ENCODE results near the gene WNK3. TPM values are rescaled to one million over a fixed set of nuclear protein-coding genes. Genes with fewer than 3 reads are reported as not detected.

WNK3 gene
- total RNA-seq, 5 donors from 2014 or later (not counting 1 experiment from before 2014, with no cell fraction given), result 0.29 to 0.68 (median 0.40) TPM

DNA sequence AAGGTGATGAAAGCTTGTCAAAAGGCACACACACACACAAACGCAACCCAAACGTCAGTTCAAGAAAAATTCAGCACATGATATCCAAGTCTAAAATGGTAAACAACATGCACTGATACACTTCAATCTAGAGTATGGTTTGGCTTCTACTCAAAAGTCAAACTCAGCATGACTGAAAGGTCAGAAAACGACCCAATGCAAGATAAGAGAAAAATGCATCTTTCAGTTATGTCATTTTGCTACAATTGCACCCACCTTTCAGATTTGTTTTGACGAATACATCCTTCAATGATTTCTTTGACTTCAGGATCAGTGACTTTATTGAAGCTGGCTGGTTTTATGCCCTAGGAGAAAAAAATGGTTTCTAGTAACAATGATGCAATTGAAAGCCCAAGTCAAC, 56.3 kb downstream of the WNK3 start:
- Mint-ChIP-seq H3K4me1 (no peaks in the 10 kb centered on the region), H3K4me3 (no peak overlapping the region), H3K27ac (no peak overlapping the region), H3K9me3 (peaks cover 0 to 4% (median 0%) of the 10 kb centered on the region in 3 donors), H3K36me3 (no peaks in the 10 kb centered on the region), H3K27me3 (peaks cover 0 to 10% of the 10 kb centered on the region in 2 donors)
- H3K36me3 ChIP-seq (ENCODE audit: control insufficient read depth in 2 of 2, extremely low read depth in 1 of 2, insufficient read depth in 1 of 2, low read length in 1 of 2), result no peaks in the 10 kb centered on the region
- ATAC-seq (replicated peaks in 1 of 4), result no peak
- no CpG with 5 or more reads among the region's 4 CpGs for WGBS (ENCODE audit: insufficient coverage)
- ChIA-PET POLR2A (no interaction called here), CTCF (interaction anchor here in 1 of 2 donors (0.6 kb wide), 1 partner anchor 125 kb away, joined by 4 read pairs; no protein-coding TSS in a partner anchor)
- H3K27ac ChIP-seq (ENCODE audit: low read length), result no peak overlapping the region
- no peaks in the 10 kb centered on the region for H3K9me3 ChIP-seq
- no peaks in the 10 kb centered on the region for H3K4me1 ChIP-seq (ENCODE audit: control insufficient read depth in 1 of 2, extremely low read depth in 1 of 2, insufficient read depth in 2 of 2, low read length in 2 of 2)
- no peaks in the 10 kb centered on the region for H3K27me3 ChIP-seq (replicated peaks in 1 of 2; ENCODE audit: control insufficient read depth in 2 of 2, extremely low read depth in 1 of 2, insufficient read depth in 2 of 2, low read length in 1 of 2)
- no peak for DNase-seq
- H3K4me3 ChIP-seq (ENCODE audit: control insufficient read depth in 1 of 2, extremely low read depth in 1 of 2, low read length in 1 of 2), result no peak overlapping the region

DNA sequence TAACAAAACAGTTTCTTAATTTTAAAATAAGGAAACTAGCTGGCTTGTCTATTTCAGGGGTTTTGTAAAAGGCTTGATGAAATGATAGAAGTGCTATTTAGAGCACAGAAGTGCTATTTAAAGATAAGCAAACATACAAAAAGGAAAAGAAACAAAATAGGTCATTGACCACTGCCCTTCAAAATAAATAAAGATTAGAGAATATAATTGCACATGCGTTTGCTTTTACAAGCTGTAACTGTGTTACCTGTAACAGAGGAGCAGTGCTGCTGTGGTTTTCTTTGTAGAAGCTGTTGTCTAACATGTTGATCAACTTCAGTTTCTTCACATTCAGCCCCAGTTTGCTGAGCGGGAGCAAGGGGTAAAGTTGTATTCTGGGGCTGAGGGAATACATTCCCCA, 63.5 kb downstream of the WNK3 start:
- Mint-ChIP-seq H3K4me1 (no peaks in the 10 kb centered on the region), H3K27me3 (peaks cover 0 to 13% of the 10 kb centered on the region in 2 donors), H3K4me3 (no peak overlapping the region), H3K36me3 (no peaks in the 10 kb centered on the region), H3K9me3 (no peaks in the 10 kb centered on the region), H3K27ac (no peak overlapping the region)
- POLR2A ChIA-PET, result no interaction called here
- H3K27me3 ChIP-seq (replicated peaks in 1 of 2; ENCODE audit: control insufficient read depth in 2 of 2, extremely low read depth in 1 of 2, insufficient read depth in 2 of 2, low read length in 1 of 2), result peaks cover 0 to 2% of the 10 kb centered on the region in 2 experiments
- CTCF ChIA-PET, result no interaction called here
- no peaks in the 10 kb centered on the region for H3K36me3 ChIP-seq (ENCODE audit: control insufficient read depth in 2 of 2, extremely low read depth in 1 of 2, insufficient read depth in 1 of 2, low read length in 1 of 2)
- no peak overlapping the region for H3K27ac ChIP-seq (ENCODE audit: low read length)
- H3K4me1 ChIP-seq (ENCODE audit: control insufficient read depth in 1 of 2, extremely low read depth in 1 of 2, insufficient read depth in 2 of 2, low read length in 2 of 2), result no peaks in the 10 kb centered on the region
- ATAC-seq (replicated peaks in 1 of 4), result no peak
- no CpG with 5 or more reads among the region's 2 CpGs for WGBS (ENCODE audit: insufficient coverage)
- H3K4me3 ChIP-seq (ENCODE audit: control insufficient read depth in 1 of 2, extremely low read depth in 1 of 2, low read length in 1 of 2), result no peak overlapping the region
- no peak for DNase-seq
- H3K9me3 ChIP-seq, result no peaks in the 10 kb centered on the region

DNA sequence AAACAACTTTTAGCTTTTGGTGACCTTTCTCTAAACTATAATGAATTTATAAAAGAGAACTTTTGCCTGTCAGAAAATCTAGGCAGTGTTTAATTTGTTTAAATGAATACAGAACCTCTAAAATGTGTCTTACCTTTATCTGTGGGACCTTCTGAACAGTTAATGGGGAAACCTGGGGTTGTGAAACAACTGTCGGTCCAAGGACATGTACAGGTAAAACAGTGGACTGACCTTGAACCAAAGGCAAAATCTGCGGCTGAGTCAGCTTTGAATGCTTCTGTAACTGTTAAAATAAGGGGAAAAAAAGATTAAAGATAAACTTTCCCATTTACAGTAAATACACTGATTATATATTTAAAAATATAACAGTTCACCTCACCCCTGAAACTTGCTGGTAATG, 65.1 kb downstream of the WNK3 start:
- ATAC-seq (replicated peaks in 1 of 4) (no peak), DNase-seq (no peak)
- Histone ChIP-seq H3K4me1 (ENCODE audit: control insufficient read depth in 1 of 2, extremely low read depth in 1 of 2, insufficient read depth in 2 of 2, low read length in 2 of 2) (no peaks in the 10 kb centered on the region), H3K27me3 (replicated peaks in 1 of 2; ENCODE audit: control insufficient read depth in 2 of 2, extremely low read depth in 1 of 2, insufficient read depth in 2 of 2, low read length in 1 of 2) (peaks cover 0 to 2% of the 10 kb centered on the region in 2 experiments), H3K36me3 (ENCODE audit: control insufficient read depth in 2 of 2, extremely low read depth in 1 of 2, insufficient read depth in 1 of 2, low read length in 1 of 2) (no peaks in the 10 kb centered on the region), H3K9me3 (no peaks in the 10 kb centered on the region), H3K27ac (ENCODE audit: low read length) (no peak overlapping the region), H3K4me3 (ENCODE audit: control insufficient read depth in 1 of 2, extremely low read depth in 1 of 2, low read length in 1 of 2) (no peak overlapping the region)
- Mint-ChIP-seq H3K4me1 (no peaks in the 10 kb centered on the region), H3K36me3 (no peaks in the 10 kb centered on the region), H3K4me3 (no peak overlapping the region), H3K27ac (no peak overlapping the region), H3K27me3 (peaks cover 0 to 21% of the 10 kb centered on the region in 2 donors), H3K9me3 (no peaks in the 10 kb centered on the region)
- ChIA-PET CTCF (no interaction called here), POLR2A (no interaction called here)
- no CpG with 5 or more reads among the region's 2 CpGs for WGBS (ENCODE audit: insufficient coverage)

GRCh38 chrX:54291758-54292157, 66.1 kb downstream of the WNK3 start:
- H3K9me3 ChIP-seq, result no peaks in the 10 kb centered on the region

GRCh38 chrX:54288968-54289367, 68.9 kb downstream of the WNK3 start:
- Mint-ChIP-seq H3K27me3 (peaks cover 0 to 23% of the 10 kb centered on the region in 2 donors), H3K36me3 (no peaks in the 10 kb centered on the region), H3K9me3 (no peaks in the 10 kb centered on the region), H3K27ac (no peak overlapping the region), H3K4me3 (no peak overlapping the region), H3K4me1 (no peaks in the 10 kb centered on the region)
- ChIA-PET CTCF (interaction anchor here in 1 of 2 donors (0.5 kb wide), 1 partner anchor 407 kb away, joined by 5 read pairs; no protein-coding TSS in a partner anchor), POLR2A (no interaction called here)
- DNase-seq (no peak), ATAC-seq (replicated peaks in 1 of 4) (no peak)
- H3K27me3 ChIP-seq (replicated peaks in 1 of 2; ENCODE audit: control insufficient read depth in 2 of 2, extremely low read depth in 1 of 2, insufficient read depth in 2 of 2, low read length in 1 of 2), result peaks cover 0 to 2% of the 10 kb centered on the region in 2 experiments
- 69% methylated on average over 2 of the region's 2 CpGs for WGBS (ENCODE audit: insufficient coverage)
- no peak overlapping the region for H3K4me3 ChIP-seq (ENCODE audit: control insufficient read depth in 1 of 2, extremely low read depth in 1 of 2, low read length in 1 of 2)
- H3K9me3 ChIP-seq, result no peaks in the 10 kb centered on the region
- no peak overlapping the region for H3K27ac ChIP-seq (ENCODE audit: low read length)
- no peaks in the 10 kb centered on the region for H3K4me1 ChIP-seq (ENCODE audit: control insufficient read depth in 1 of 2, extremely low read depth in 1 of 2, insufficient read depth in 2 of 2, low read length in 2 of 2)
- no peaks in the 10 kb centered on the region for H3K36me3 ChIP-seq (ENCODE audit: control insufficient read depth in 2 of 2, extremely low read depth in 1 of 2, insufficient read depth in 1 of 2, low read length in 1 of 2)

More at GRCh38 chrX:54291758-54292157, 66.1 kb downstream of the WNK3 start:
- no peak for DNase-seq
- H3K27ac Mint-ChIP-seq, result no peak overlapping the region
- no peak overlapping the region for H3K27ac ChIP-seq (ENCODE audit: low read length)
- H3K27me3 ChIP-seq (replicated peaks in 1 of 2; ENCODE audit: control insufficient read depth in 2 of 2, extremely low read depth in 1 of 2, insufficient read depth in 2 of 2, low read length in 1 of 2), result peaks cover 0 to 2% of the 10 kb centered on the region in 2 experiments
- H3K4me1 Mint-ChIP-seq, result no peaks in the 10 kb centered on the region
- H3K36me3 Mint-ChIP-seq, result no peaks in the 10 kb centered on the region
- no peaks in the 10 kb centered on the region for H3K9me3 Mint-ChIP-seq
- H3K4me1 ChIP-seq (ENCODE audit: control insufficient read depth in 1 of 2, extremely low read depth in 1 of 2, insufficient read depth in 2 of 2, low read length in 2 of 2), result no peaks in the 10 kb centered on the region
- ChIA-PET POLR2A (interaction anchor here in 1 of 2 donors (0.6 kb wide), 1 partner anchor 49 kb away, joined by 4 read pairs; no protein-coding TSS in a partner anchor), CTCF (no interaction called here)
- WGBS (ENCODE audit: insufficient coverage), result no CpG with 5 or more reads among the region's 2 CpGs
- H3K4me3 Mint-ChIP-seq, result no peak overlapping the region
- ATAC-seq (replicated peaks in 1 of 4), result no peak
- no peak overlapping the region for H3K4me3 ChIP-seq (ENCODE audit: control insufficient read depth in 1 of 2, extremely low read depth in 1 of 2, low read length in 1 of 2)
- H3K36me3 ChIP-seq (ENCODE audit: control insufficient read depth in 2 of 2, extremely low read depth in 1 of 2, insufficient read depth in 1 of 2, low read length in 1 of 2), result no peaks in the 10 kb centered on the region
- peaks cover 0 to 26% of the 10 kb centered on the region in 2 donors for H3K27me3 Mint-ChIP-seq

GRCh38 chrX:54288277-54288676, 69.6 kb downstream of the WNK3 start:
- H3K9me3 Mint-ChIP-seq, result no peaks in the 10 kb centered on the region
- peaks cover 0 to 23% of the 10 kb centered on the region in 2 donors for H3K27me3 Mint-ChIP-seq
- Histone ChIP-seq H3K27me3 (replicated peaks in 1 of 2; ENCODE audit: control insufficient read depth in 2 of 2, extremely low read depth in 1 of 2, insufficient read depth in 2 of 2, low read length in 1 of 2) (no peaks in the 10 kb centered on the region), H3K9me3 (no peaks in the 10 kb centered on the region), H3K4me1 (ENCODE audit: control insufficient read depth in 1 of 2, extremely low read depth in 1 of 2, insufficient read depth in 2 of 2, low read length in 2 of 2) (no peaks in the 10 kb centered on the region), H3K36me3 (ENCODE audit: control insufficient read depth in 2 of 2, extremely low read depth in 1 of 2, insufficient read depth in 1 of 2, low read length in 1 of 2) (no peaks in the 10 kb centered on the region), H3K4me3 (ENCODE audit: control insufficient read depth in 1 of 2, extremely low read depth in 1 of 2, low read length in 1 of 2) (no peak overlapping the region), H3K27ac (ENCODE audit: low read length) (no peak overlapping the region)
- H3K36me3 Mint-ChIP-seq, result no peaks in the 10 kb centered on the region
- POLR2A ChIA-PET, result no interaction called here
- CTCF ChIA-PET, result no interaction called here
- no peak overlapping the region for H3K4me3 Mint-ChIP-seq
- H3K4me1 Mint-ChIP-seq, result no peaks in the 10 kb centered on the region
- H3K27ac Mint-ChIP-seq, result no peak overlapping the region
- ATAC-seq (replicated peaks in 1 of 4) (no peak), DNase-seq (no peak)

GRCh38 chrX:54281676-54282075, 76.2 kb downstream of the WNK3 start:
- no CpG with 5 or more reads among the region's 1 CpG for WGBS (ENCODE audit: insufficient coverage)
- H3K27me3 ChIP-seq (replicated peaks in 1 of 2; ENCODE audit: control insufficient read depth in 2 of 2, extremely low read depth in 1 of 2, insufficient read depth in 2 of 2, low read length in 1 of 2), result no peaks in the 10 kb centered on the region
- no peaks in the 10 kb centered on the region for H3K9me3 ChIP-seq
- H3K36me3 ChIP-seq (ENCODE audit: control insufficient read depth in 2 of 2, extremely low read depth in 1 of 2, insufficient read depth in 1 of 2, low read length in 1 of 2), result no peaks in the 10 kb centered on the region
- H3K27ac Mint-ChIP-seq, result no peak overlapping the region
- H3K9me3 Mint-ChIP-seq, result no peaks in the 10 kb centered on the region
- H3K27me3 Mint-ChIP-seq, result peaks cover 0 to 9% of the 10 kb centered on the region in 2 donors
- H3K36me3 Mint-ChIP-seq, result no peaks in the 10 kb centered on the region
- no peak for ATAC-seq (replicated peaks in 1 of 4)
- CTCF ChIA-PET, result no interaction called here
- H3K4me3 ChIP-seq (ENCODE audit: control insufficient read depth in 1 of 2, extremely low read depth in 1 of 2, low read length in 1 of 2), result no peak overlapping the region
- no peaks in the 10 kb centered on the region for H3K4me1 ChIP-seq (ENCODE audit: control insufficient read depth in 1 of 2, extremely low read depth in 1 of 2, insufficient read depth in 2 of 2, low read length in 2 of 2)
- POLR2A ChIA-PET, result no interaction called here
- no peak overlapping the region for H3K4me3 Mint-ChIP-seq
- no peak overlapping the region for H3K27ac ChIP-seq (ENCODE audit: low read length)
- no peaks in the 10 kb centered on the region for H3K4me1 Mint-ChIP-seq
- no peak for DNase-seq
